Activated naive CD8-positive, alpha-beta T cell (primary cell): Measurements from ENCODE around the gene C13orf46.
A peak's percentile ranks its signal among the peaks of the same experiment; 100 is the strongest.

Experiments
- H3K27ac Mint-ChIP-seq: one replicate; pipeline ENCODE4 v1.8.0; 2021; ENCODE audit warnings: mixed read lengths
- H3K27me3 Mint-ChIP-seq: one replicate; pipeline ENCODE4 v1.8.0; 2021; ENCODE audit warnings: mixed read lengths
- H3K36me3 Mint-ChIP-seq: one replicate; pipeline ENCODE4 v1.8.0; 2021; ENCODE audit warnings: mixed read lengths
- H3K4me1 Mint-ChIP-seq: one replicate; pipeline ENCODE4 v1.8.0; 2021; ENCODE audit warnings: low read depth, mixed read lengths
- H3K4me3 Mint-ChIP-seq: one replicate; pipeline ENCODE4 v1.8.0; 2021; ENCODE audit warnings: mild to moderate bottlenecking, mixed read lengths
- H3K9me3 Mint-ChIP-seq: one replicate; pipeline ENCODE4 v1.8.0; 2021; ENCODE audit warnings: low read depth, mixed read lengths

Gene C13orf46

GRCh38 chr13:113962975-113963374 is 10.9 kb downstream of the C13orf46 start:
- Mint-ChIP-seq H3K4me1 (peaks cover 1% of the 10 kb centered on the region), H3K36me3 (peaks cover 3% of the 10 kb centered on the region), H3K4me3 (no peak overlapping the region), H3K27me3 (no peaks in the 10 kb centered on the region), H3K27ac (no peak overlapping the region), H3K9me3 (no peaks in the 10 kb centered on the region)

GRCh38 chr13:113962386-113962785 is 11.5 kb downstream of the C13orf46 start:
- peaks cover 1% of the 10 kb centered on the region for H3K4me1 Mint-ChIP-seq
- no peak overlapping the region for H3K27ac Mint-ChIP-seq
- no peaks in the 10 kb centered on the region for H3K9me3 Mint-ChIP-seq
- H3K4me3 Mint-ChIP-seq = no peak overlapping the region
- H3K27me3 Mint-ChIP-seq = no peaks in the 10 kb centered on the region
- peaks cover 3% of the 10 kb centered on the region for H3K36me3 Mint-ChIP-seq

DNA sequence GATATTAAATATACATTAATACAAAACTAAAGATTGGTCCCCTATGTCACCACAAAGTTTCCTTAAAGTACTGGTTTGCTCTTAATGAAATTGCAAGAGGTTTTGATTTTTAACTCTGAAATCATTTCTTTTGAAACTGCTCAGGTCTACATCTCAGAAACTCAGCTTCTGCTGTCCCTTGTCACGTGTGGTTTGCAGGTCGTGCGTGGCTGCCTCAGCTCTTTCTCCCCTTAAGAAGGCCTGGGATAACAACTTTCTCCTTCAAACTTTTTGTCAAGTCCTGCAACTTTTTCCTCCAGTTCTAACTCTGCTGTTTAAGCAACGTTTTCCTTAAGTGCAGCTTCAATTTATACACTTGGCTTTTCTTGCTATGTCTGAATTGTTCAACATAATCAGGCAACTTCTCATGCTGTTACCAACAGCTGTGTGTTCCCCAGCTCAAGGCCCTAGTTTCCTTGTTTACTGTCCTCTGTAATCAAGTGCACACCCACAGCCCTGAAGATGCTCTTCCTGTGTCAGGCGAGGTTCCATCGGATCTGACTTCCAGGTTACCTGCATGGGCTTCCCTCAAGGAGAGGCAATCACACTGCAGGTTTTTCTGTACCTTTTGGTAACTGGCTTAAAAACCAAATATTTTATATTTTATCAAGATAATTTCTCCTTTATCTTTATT is 13.5 kb downstream of the C13orf46 start:
- no peak overlapping the region for H3K27ac Mint-ChIP-seq
- H3K36me3 Mint-ChIP-seq = peaks cover 6% of the 10 kb centered on the region
- no peaks in the 10 kb centered on the region for H3K27me3 Mint-ChIP-seq
- peaks cover 1% of the 10 kb centered on the region for H3K4me1 Mint-ChIP-seq
- no peaks in the 10 kb centered on the region for H3K9me3 Mint-ChIP-seq
- H3K4me3 Mint-ChIP-seq = no peak overlapping the region

- Mint-ChIP-seq H3K36me3 (peaks cover 6% of the 10 kb centered on the region), H3K27ac (peak overlapping the region; percentile 10), H3K27me3 (no peaks in the 10 kb centered on the region), H3K4me3 (no peak overlapping the region), H3K4me1 (peaks cover 1% of the 10 kb centered on the region), H3K9me3 (no peaks in the 10 kb centered on the region)
Measured at GRCh38 chr13:113959198-113959597, 14.7 kb downstream of the C13orf46 start.

DNA sequence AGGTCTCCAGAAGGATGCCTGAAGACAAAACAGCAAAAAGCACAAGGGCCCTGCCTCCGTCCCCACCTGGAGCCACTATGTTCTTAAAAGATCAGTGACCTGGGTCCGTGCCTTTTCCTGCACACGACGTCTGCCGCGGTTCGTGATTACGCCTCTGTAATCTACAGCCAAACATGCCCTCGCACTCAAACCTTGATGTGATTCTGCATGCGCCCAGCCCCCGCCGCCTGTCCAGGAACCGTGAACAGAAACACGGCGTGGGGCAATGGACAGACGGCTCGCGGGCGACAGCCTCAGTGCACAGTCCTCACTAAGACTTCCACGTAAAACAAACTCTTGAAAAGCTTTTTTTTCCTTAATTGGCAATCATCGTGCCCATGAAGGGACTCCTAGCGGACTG is 15.5 kb downstream of the C13orf46 start:
- Mint-ChIP-seq H3K4me1 (peaks cover 1% of the 10 kb centered on the region), H3K9me3 (no peaks in the 10 kb centered on the region), H3K27me3 (no peaks in the 10 kb centered on the region), H3K27ac (no peak overlapping the region), H3K4me3 (no peak overlapping the region), H3K36me3 (peaks cover 6% of the 10 kb centered on the region)

DNA sequence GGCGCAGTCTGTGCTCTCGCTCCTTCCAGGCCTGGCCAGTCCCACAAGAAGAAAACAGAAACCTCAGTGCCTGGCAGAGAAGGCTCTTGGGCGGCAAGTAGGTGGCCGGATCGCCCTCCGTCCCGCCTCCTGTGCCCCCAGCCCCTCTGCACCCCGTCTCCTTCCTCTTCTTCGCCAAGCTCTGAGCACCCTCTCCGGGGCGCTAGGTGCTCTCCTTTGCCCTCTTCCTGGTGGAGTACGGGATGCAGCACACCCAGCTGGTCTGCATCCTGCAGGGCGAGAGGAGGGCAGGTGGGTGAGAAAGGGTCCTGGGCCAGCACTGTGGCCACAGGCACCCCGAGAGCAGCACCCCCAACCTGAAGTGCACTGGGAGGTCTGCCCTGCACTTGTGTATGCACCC is 17.3 kb downstream of the C13orf46 start:
- Mint-ChIP-seq H3K4me1 (peaks cover 3% of the 10 kb centered on the region), H3K27me3 (no peaks in the 10 kb centered on the region), H3K9me3 (no peaks in the 10 kb centered on the region), H3K27ac (no peak overlapping the region), H3K36me3 (peaks cover 6% of the 10 kb centered on the region), H3K4me3 (no peak overlapping the region)

DNA sequence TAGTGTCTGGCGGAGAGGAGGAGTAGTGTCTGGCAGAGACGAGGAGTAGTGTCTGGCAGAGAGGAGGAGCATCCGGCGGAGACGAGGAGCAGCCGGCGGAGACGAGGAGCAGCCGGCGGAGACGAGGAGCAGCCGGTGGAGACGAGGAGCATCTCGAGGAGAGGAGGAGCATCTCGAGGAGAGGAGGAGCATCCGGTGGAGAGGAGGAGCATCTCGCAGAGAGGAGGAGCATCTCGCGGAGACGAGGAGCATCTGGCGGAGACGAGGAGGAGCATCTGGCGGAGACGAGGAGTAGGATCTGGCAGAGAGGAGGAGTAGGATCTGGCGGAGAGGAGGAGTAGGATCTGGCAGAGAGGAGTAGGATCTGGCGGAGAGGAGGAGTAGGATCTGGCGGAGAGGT is 18.2 kb downstream of the C13orf46 start:
- H3K4me3 Mint-ChIP-seq = no peak overlapping the region
- H3K4me1 Mint-ChIP-seq = peaks cover 3% of the 10 kb centered on the region
- H3K27ac Mint-ChIP-seq = no peak overlapping the region
- H3K27me3 Mint-ChIP-seq = no peaks in the 10 kb centered on the region
- H3K36me3 Mint-ChIP-seq = peaks cover 6% of the 10 kb centered on the region
- H3K9me3 Mint-ChIP-seq = no peaks in the 10 kb centered on the region

- peaks cover 3% of the 10 kb centered on the region for H3K36me3 Mint-ChIP-seq
- H3K9me3 Mint-ChIP-seq = no peaks in the 10 kb centered on the region
- H3K27me3 Mint-ChIP-seq = no peaks in the 10 kb centered on the region
- peaks cover 2% of the 10 kb centered on the region for H3K4me1 Mint-ChIP-seq
- H3K27ac Mint-ChIP-seq = no peak overlapping the region
- H3K4me3 Mint-ChIP-seq = no peak overlapping the region
Measured at GRCh38 chr13:113955235-113955634, 18.6 kb downstream of the C13orf46 start.

- Mint-ChIP-seq H3K36me3 (peaks cover 3% of the 10 kb centered on the region), H3K9me3 (no peaks in the 10 kb centered on the region), H3K4me3 (no peak overlapping the region), H3K27me3 (no peaks in the 10 kb centered on the region), H3K27ac (no peak overlapping the region), H3K4me1 (peaks cover 2% of the 10 kb centered on the region)
Measured at GRCh38 chr13:113954046-113954835, 19.6 kb downstream of the C13orf46 start.

- Mint-ChIP-seq H3K36me3 (peaks cover 3% of the 10 kb centered on the region), H3K9me3 (no peaks in the 10 kb centered on the region), H3K27me3 (no peaks in the 10 kb centered on the region), H3K4me1 (peaks cover 4% of the 10 kb centered on the region), H3K27ac (no peak overlapping the region), H3K4me3 (no peak overlapping the region)
Measured at GRCh38 chr13:113953561-113953960, 20.3 kb downstream of the C13orf46 start.

DNA sequence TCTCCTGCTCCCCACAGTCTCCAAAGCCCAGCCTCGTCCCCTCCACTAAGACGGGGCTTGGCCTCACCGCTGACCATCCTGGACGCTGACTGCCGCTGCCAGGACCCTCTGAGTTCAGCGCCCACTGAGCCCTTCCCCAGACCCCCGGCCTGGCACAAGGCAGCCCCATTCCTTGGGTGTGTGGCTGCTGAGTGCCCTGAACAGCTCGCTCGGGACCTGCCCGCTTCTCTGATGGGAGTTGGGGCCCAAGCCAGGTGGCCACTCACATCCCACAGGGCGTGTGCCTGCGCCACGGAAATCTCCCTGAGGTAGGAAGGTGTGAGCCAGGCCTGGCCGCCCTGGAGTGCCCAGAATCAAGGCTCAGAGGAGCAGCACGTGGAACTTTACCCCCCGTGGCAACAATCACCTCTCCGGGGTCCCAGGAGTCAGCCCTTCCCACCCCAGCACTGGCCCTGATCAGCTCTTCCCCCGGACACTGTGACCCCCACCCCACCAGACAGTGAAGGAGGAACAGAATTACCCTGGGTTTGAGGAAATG is 20.8 kb downstream of the C13orf46 start:
- peaks cover 4% of the 10 kb centered on the region for H3K4me1 Mint-ChIP-seq
- H3K9me3 Mint-ChIP-seq = no peaks in the 10 kb centered on the region
- H3K27ac Mint-ChIP-seq = no peak overlapping the region
- H3K27me3 Mint-ChIP-seq = no peaks in the 10 kb centered on the region
- peaks cover 3% of the 10 kb centered on the region for H3K36me3 Mint-ChIP-seq
- H3K4me3 Mint-ChIP-seq = no peak overlapping the region

- Mint-ChIP-seq H3K4me3 (no peak overlapping the region), H3K4me1 (peaks cover 4% of the 10 kb centered on the region), H3K27me3 (no peaks in the 10 kb centered on the region), H3K27ac (no peak overlapping the region), H3K36me3 (peaks cover 3% of the 10 kb centered on the region), H3K9me3 (no peaks in the 10 kb centered on the region)
Measured at GRCh38 chr13:113952151-113952982, 21.5 kb downstream of the C13orf46 start.

GRCh38 chr13:113951246-113951999 is 22.5 kb downstream of the C13orf46 start:
- Mint-ChIP-seq H3K27ac (no peak overlapping the region), H3K4me3 (no peak overlapping the region), H3K9me3 (no peaks in the 10 kb centered on the region), H3K27me3 (no peaks in the 10 kb centered on the region), H3K4me1 (peaks cover 4% of the 10 kb centered on the region), H3K36me3 (peaks cover 3% of the 10 kb centered on the region)

DNA sequence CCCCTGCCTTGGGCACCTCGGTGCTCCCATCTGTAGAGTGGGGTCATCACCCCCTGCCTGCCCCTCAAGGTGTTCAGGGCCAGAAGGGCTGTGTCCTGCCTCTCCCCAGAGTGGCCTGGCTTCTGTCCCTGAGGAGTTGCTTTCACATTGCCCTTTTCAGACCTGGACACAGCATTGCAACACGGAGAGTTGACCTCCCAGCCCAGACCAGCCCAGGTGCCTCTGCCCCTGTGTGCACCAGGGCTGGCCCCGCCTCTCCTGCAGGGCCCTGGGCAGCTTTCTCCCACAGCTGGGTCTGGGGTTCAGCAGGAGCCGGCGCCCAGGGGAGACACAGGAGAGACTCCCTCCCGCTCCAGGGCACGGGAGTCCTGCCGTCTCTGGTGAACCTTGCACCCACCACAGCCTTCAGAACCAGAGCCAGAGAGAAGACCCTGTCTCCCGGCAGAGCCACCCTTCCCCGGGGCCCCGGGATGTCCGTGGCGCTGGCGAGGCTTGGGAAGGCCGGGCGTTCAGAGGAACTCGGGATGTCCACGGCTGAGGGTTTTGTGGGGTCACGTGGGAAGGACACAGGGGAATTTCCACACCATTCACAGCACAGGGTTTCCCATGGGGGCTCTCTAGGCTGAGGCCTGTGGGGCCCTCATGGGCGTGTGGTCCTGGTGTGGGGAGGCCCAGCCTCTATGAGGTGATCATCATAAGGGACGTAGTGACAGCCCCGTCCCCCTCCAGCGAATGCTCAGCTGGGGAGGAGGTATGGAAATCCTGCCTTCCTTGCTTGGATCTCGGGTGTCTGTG is 23.2 kb downstream of the C13orf46 start:
- Mint-ChIP-seq H3K4me1 (peaks cover 4% of the 10 kb centered on the region), H3K36me3 (no peaks in the 10 kb centered on the region), H3K27me3 (no peaks in the 10 kb centered on the region), H3K9me3 (no peaks in the 10 kb centered on the region), H3K27ac (no peak overlapping the region), H3K4me3 (no peak overlapping the region)
